ENCODE results near the gene MAPKAPK3. TPM values are rescaled to one million over a fixed set of nuclear protein-coding genes. Genes with fewer than 3 reads are reported as not detected.

Gene MAPKAPK3
- total and polyA plus RNA-seq, 9 donors: 15.8 to 44.7 (median 29.3) TPM

DNA sequence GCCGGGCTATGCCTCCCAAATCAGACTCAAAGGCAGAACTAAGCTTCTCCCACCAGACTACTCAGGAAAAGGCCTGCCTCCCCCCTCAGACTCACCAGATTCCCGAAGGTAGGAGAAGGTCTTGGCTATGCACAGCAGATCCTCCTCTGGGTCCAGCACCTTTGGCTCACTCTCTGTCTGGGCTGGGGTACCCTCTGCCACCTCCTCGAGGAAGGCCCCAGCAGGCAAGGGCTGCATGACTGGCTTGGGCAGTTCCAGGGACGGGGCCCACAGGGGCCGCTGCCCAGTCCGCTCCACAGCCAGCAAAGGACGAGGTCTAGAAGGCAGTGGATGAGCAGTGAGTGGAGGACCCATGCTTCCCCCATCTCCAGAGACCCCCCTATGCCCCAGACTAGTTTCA lies 8.7 kb upstream of the MAPKAPK3 start:
- Histone ChIP-seq H3K4me1 (ENCODE audit: insufficient read depth) (peaks cover 55% of the 10 kb centered on the region), H3K27me3 (no peaks in the 10 kb centered on the region), H3K9me3 (no peaks in the 10 kb centered on the region), H3K27ac (no peak overlapping the region), H3K4me3 (no peak overlapping the region), H3K36me3 (no peaks in the 10 kb centered on the region)
- TF ChIP-seq, protein P1, sequence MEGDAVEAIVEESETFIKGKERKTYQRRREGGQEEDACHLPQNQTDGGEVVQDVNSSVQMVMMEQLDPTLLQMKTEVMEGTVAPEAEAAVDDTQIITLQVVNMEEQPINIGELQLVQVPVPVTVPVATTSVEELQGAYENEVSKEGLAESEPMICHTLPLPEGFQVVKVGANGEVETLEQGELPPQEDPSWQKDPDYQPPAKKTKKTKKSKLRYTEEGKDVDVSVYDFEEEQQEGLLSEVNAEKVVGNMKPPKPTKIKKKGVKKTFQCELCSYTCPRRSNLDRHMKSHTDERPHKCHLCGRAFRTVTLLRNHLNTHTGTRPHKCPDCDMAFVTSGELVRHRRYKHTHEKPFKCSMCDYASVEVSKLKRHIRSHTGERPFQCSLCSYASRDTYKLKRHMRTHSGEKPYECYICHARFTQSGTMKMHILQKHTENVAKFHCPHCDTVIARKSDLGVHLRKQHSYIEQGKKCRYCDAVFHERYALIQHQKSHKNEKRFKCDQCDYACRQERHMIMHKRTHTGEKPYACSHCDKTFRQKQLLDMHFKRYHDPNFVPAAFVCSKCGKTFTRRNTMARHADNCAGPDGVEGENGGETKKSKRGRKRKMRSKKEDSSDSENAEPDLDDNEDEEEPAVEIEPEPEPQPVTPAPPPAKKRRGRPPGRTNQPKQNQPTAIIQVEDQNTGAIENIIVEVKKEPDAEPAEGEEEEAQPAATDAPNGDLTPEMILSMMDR (IDR thresholded peaks at IDR 0.05): no peak
- TF ChIP-seq POLR2A (IDR thresholded peaks at IDR 0.05) (no peak), EP300 (IDR thresholded peaks at IDR 0.05) (no peak)
- WGBS, 3 donors: 76 to 87% (median 86%) methylated on average over 7 of the region's 7 CpGs
- intact Hi-C loops (cut with DNase I): loop anchor here in 2 of 4 donors (5.0 to 10.0 kb wide), 2 partner anchors 253 to 256 kb away; partner anchors contain the start of genes CYB561D2 (in 2 of the 2), NPRL2 (in 2 of the 2) and TMEM115 (in 1 of the 2)
- no peak for DNase-seq

DNA sequence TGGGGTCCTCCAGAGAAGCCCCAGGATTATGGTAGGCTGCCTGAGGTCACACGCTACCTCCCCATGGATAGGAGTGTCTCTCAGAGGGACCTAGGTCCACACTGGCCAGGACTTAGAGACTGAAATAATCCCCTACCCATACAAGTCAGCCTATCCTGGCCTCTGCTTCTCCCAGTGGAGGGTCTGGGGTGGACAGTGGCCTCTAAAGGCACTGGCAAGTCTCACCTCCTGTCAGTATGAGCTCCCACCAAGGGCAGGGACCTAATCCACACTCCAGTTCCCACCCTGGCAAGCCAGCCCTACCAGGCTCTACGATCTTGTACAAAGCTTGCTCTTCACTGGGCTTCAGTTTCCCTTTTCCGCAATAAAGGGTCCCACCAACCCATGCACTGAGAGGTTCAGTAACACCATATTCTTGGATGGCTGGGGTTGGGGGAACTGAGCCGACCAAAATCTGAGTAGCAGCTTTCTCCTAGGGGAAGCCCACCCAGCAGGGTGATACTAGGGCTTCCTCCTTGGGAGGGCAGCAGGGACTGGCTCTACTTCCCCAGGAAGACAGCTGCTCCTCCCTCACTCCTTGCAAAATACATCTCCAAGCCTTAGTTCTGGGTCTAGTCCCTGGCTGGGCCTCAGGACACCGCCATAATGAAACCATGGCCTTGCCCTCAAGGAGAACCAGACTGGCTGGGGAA lies 7.7 kb upstream of the MAPKAPK3 start:
- Histone ChIP-seq H3K4me3 (no peak overlapping the region), H3K4me1 (ENCODE audit: insufficient read depth) (peaks cover 47% of the 10 kb centered on the region), H3K36me3 (no peaks in the 10 kb centered on the region), H3K27ac (peak overlapping the region in 1 of 2 donors; percentile 86), H3K9me3 (no peaks in the 10 kb centered on the region), H3K27me3 (no peaks in the 10 kb centered on the region)
- intact Hi-C loops (cut with DNase I): loop anchor here in 2 of 4 donors (5.0 to 10.0 kb wide), 2 partner anchors 254 to 257 kb away; partner anchors contain the start of genes CYB561D2 (in 2 of the 2), NPRL2 (in 2 of the 2) and TMEM115 (in 1 of the 2)
- TF ChIP-seq, protein P1 (IDR thresholded peaks at IDR 0.05): no peak
- TF ChIP-seq POLR2A (IDR thresholded peaks at IDR 0.05) (no peak), EP300 (IDR thresholded peaks at IDR 0.05) (no peak)
- 74 to 84% (median 83%) methylated on average over 5 of the region's 5 CpGs for WGBS, 3 donors
- DNase-seq: no peak

DNA sequence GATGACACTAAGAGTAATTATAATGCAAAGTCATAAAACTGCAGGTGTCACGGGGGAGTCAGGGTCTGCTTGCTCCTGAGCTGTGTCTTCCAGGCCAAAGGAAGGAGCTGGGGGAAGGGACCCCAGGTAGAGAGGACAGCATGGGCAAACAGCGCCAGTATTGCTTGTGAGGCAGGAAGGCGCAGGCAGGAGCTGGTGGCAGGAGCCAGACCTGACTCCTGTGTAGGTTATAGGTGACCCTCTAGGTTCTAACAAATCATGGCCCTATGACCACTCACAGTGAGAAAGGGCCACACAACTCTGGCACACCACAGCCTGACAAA lies 7.2 kb upstream of the MAPKAPK3 start:
- no peak for DNase-seq
- Histone ChIP-seq H3K27me3 (no peaks in the 10 kb centered on the region), H3K9me3 (no peaks in the 10 kb centered on the region), H3K36me3 (no peaks in the 10 kb centered on the region), H3K4me1 (ENCODE audit: insufficient read depth) (peaks cover 42% of the 10 kb centered on the region), H3K4me3 (no peak overlapping the region), H3K27ac (peak overlapping the region in 1 of 2 donors; percentile 86)
- TF ChIP-seq, protein P1 (IDR thresholded peaks at IDR 0.05): no peak
- TF ChIP-seq EP300 (IDR thresholded peaks at IDR 0.05) (no peak), POLR2A (IDR thresholded peaks at IDR 0.05) (no peak)
- whole genome bisulfite sequencing, 3 donors: 87 to 92% (median 87%) methylated on average over 3 of the region's 3 CpGs
- intact Hi-C loops (cut with DNase I): loop anchor here in 3 of 4 donors (5.0 to 10.0 kb wide), 6 partner anchors 105 to 1335 kb away; partner anchors contain the start of genes CYB561D2 (in 2 of the 3), MANF (in 2 of the 3), NPRL2 (in 2 of the 3) and CACNA2D2 (in 1 of the 3)

DNA sequence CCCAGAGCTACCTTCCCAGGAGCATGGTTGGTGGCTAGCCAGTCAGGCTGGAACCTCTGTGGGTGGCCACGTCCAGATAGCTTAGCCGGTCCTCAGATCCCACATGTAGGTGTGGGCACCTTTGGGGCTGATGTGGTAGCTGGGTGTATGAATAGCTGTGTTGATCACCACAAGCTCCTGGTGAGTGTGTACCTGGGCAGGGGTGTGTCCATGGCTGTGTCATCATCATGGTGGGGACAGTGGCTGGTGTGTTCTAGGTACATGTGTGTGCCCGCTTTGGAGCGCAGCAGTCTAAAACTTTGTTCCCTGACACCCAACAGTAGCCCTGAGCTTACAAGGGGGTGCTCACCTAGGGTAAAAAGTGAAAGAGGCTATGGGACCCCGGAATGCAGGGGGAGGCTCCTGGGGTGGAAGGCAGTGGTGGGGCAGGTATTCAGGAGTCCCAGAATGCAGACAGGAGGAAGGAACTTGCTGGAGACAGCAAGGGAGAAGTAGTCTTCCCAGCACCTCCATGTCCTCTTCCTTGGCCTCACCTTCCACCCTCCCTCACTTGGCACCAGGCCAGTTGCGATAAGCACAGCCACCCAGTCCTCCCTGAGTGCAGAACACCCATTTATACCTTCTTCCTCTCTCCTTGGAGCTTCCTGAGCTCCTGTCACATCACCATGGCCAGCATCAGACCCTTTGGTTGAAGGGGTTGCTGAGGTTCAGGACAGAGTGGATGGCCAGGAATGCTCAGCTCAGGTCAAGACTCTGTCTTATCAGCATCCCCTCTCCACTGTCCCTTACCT lies 6.6 kb upstream of the MAPKAPK3 start:
- no peaks in the 10 kb centered on the region for H3K9me3 ChIP-seq
- TF ChIP-seq EP300 (IDR thresholded peaks at IDR 0.05) (no peak), POLR2A (IDR thresholded peaks at IDR 0.05) (no peak)
- TF ChIP-seq, protein P1 (IDR thresholded peaks at IDR 0.05): no peak
- peak overlapping the region in 1 of 2 donors; percentile 86 for H3K27ac ChIP-seq
- peaks cover 36% of the 10 kb centered on the region for H3K4me1 ChIP-seq (ENCODE audit: insufficient read depth)
- H3K27me3 ChIP-seq: no peaks in the 10 kb centered on the region
- DNase-seq: peak; percentile 54 to 71 (median 68)
- H3K36me3 ChIP-seq: no peaks in the 10 kb centered on the region
- H3K4me3 ChIP-seq: peak overlapping the region; percentile 89
- 62 to 69% (median 66%) methylated on average over 6 of the region's 6 CpGs for WGBS, 3 donors
- intact Hi-C loops (cut with DNase I): loop anchor here in 3 of 4 donors (5.0 to 10.0 kb wide), 4 partner anchors 106 to 1334 kb away; partner anchors contain the start of genes MANF (in 2 of the 3), CACNA2D2 (in 1 of the 3), PARP3 (in 1 of the 3) and RRP9 (in 1 of the 3)

All from ovary (tissue), 9 donors.